Endothelial cell of umbilical vein (primary cell): ENCODE data around the gene DYRK3.
A peak's percentile ranks its signal among the peaks of the same experiment; 100 is the strongest.

Source experiments
- CTCF ChIP-seq, 2 donors: IDR thresholded peaks; 1 replicate in 1 of 2; 2 replicates in 1 of 2; pipeline ENCODE4 v1.5.1; 2011; ENCODE audit warnings: low read length in 2 of 2, mild to moderate bottlenecking in 2 of 2, moderate library complexity in 2 of 2, control low read depth in 1 of 2, inconsistent platforms in 1 of 2, low read depth in 1 of 2; ENCODE audit not compliant: insufficient read depth in 1 of 2; ENCODE audit errors: extremely low read depth in 1 of 2
- FOS ChIP-seq: IDR thresholded peaks from 2 replicates; pipeline ENCODE4 v1.6.1; 2011; ENCODE audit warnings: mild to moderate bottlenecking, low read length, moderate library complexity, borderline replicate concordance; ENCODE audit not compliant: insufficient read depth
- POLR2A ChIP-seq: IDR thresholded peaks from 2 replicates; pipeline ENCODE4 v1.6.1; 2012; ENCODE audit warnings: low read depth, mild to moderate bottlenecking, control low read depth, low read length

- TF ChIP-seq FOS (no peak), POLR2A (no peak), CTCF (IDR thresholded peaks at IDR 0.05; ENCODE audit: extremely low read depth in 1 of 2, insufficient read depth in 1 of 2, low read depth in 1 of 2, low read length in 2 of 2) (peak; percentile 13 to 14)
These were observed 45.1 kb upstream of the DYRK3 start for GRCh38 chr1:206590025-206590758.
